Peyer's patch (tissue), 4 donors: ENCODE measurements around the gene ROBO1.

ENCODE experiments used
- POLR2A ChIP-seq, 2 donors: fragments of 450-650 bp; IDR thresholded peaks; one replicate each; pipeline ENCODE4 v1.5.1; 2017; ENCODE audit warnings: antibody characterized with exemption in 2 of 2, mild to moderate bottlenecking in 2 of 2, moderate library complexity in 2 of 2
- TF ChIP-seq, protein P1 (sequence below), 6 experiments: fragments of 450-650 bp in 4 of 6; fragments of 200-600 bp in 2 of 6; sonication (generic) in 1 of 6; IDR thresholded peaks; one replicate each; pipeline ENCODE4 v1.5.1; 2017 to 2019; ENCODE audit warnings: antibody characterized with exemption in 6 of 6, mild to moderate bottlenecking in 3 of 6, moderate library complexity in 1 of 6

DNA sequence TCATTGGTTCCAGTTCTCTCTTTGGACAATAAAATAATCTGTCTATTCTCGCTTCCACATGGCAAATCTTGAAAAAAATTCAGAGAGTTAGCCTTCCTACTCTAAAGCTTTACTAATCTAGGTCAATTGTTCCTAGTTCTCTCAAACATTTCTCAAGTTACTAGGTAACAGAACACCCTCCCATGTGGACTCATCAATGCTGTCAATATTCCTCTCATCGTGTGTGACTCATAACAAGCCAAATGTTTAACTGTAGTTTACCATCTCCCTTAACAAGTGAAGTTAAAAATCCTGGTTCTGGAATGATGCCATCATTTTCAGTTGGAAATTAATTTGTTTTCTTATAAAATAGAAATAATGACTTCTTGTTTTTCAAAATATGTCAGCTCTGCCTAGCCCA is 438.6 kb downstream of the ROBO1 start:
- no peak for TF ChIP-seq POLR2A (IDR thresholded peaks at IDR 0.05)
- TF ChIP-seq, protein P1, sequence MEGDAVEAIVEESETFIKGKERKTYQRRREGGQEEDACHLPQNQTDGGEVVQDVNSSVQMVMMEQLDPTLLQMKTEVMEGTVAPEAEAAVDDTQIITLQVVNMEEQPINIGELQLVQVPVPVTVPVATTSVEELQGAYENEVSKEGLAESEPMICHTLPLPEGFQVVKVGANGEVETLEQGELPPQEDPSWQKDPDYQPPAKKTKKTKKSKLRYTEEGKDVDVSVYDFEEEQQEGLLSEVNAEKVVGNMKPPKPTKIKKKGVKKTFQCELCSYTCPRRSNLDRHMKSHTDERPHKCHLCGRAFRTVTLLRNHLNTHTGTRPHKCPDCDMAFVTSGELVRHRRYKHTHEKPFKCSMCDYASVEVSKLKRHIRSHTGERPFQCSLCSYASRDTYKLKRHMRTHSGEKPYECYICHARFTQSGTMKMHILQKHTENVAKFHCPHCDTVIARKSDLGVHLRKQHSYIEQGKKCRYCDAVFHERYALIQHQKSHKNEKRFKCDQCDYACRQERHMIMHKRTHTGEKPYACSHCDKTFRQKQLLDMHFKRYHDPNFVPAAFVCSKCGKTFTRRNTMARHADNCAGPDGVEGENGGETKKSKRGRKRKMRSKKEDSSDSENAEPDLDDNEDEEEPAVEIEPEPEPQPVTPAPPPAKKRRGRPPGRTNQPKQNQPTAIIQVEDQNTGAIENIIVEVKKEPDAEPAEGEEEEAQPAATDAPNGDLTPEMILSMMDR (IDR thresholded peaks at IDR 0.05): no peak
